H1 (cell line): Measurements from ENCODE around the gene MARCHF9. TPM values are rescaled to one million over a fixed set of nuclear protein-coding genes. Genes with fewer than 3 reads are reported as not detected.
A peak's percentile ranks its signal among the peaks of the same experiment; 100 is the strongest.

Experiments used
- CTCF ChIA-PET: fragments of 300-600 bp; sonication (Branson Sonifier 250); formaldehyde crosslinking; loops from one replicate; lab custom pipeline; 2021; ENCODE audit not compliant: partially characterized antibody; lab: Charles Lee
- POLR2A ChIA-PET: fragments of 300-600 bp; sonication (Branson Sonifier 250); formaldehyde crosslinking; loops from one replicate; lab custom pipeline; 2021; ENCODE audit warnings: inconsistent platforms; ENCODE audit not compliant: partially characterized antibody; lab: Charles Lee
- DNase-seq, 2 experiments: peaks; one replicate each; pipeline versions ENCODE4 v3.0.0 to v3.0.0-alpha.2; 2010 to 2022; ENCODE audit warnings: low spot score in 2 of 2, low read depth in 1 of 2, mixed read lengths in 1 of 2
- FAIRE-seq: peaks from 2 replicates; lab custom pipeline; 2011; peaks lifted over from hg19 to GRCh38; lab: Jason Lieb, UNC
- H2AFZ ChIP-seq: 2 replicates; pipeline ENCODE4 v1.8.1; 2012; ENCODE audit warnings: low read length, inconsistent platforms
- H2AK5ac ChIP-seq: 2 replicates; pipeline ENCODE4 v1.6.1; 2013; ENCODE audit warnings: low read depth, low read length
- H2BK120ac ChIP-seq: replicated peaks from 2 replicates; pipeline ENCODE3; 2013; ENCODE audit warnings: low read depth, low read length, inconsistent platforms
- H2BK12ac ChIP-seq: 2 replicates; pipeline ENCODE4 v1.6.1; 2013; ENCODE audit warnings: low read depth, low read length
- H2BK15ac ChIP-seq: 2 replicates; pipeline ENCODE4 v1.6.1; 2013; ENCODE audit warnings: low read length
- H2BK20ac ChIP-seq: 2 replicates; pipeline ENCODE4 v1.6.1; 2013; ENCODE audit warnings: low read length
- H2BK5ac ChIP-seq: 2 replicates; pipeline ENCODE4 v1.6.1; 2013; ENCODE audit warnings: low read depth, low read length
- H3K14ac ChIP-seq: 2 replicates; pipeline ENCODE4 v1.6.1; 2013; ENCODE audit warnings: inconsistent platforms; ENCODE audit not compliant: insufficient read length
- H3K18ac ChIP-seq: 2 replicates; pipeline ENCODE4 v1.6.1; 2013; ENCODE audit warnings: low read length; ENCODE audit errors: extremely low read depth
- H3K23ac ChIP-seq: 2 replicates; pipeline ENCODE4 v1.6.1; 2013; ENCODE audit warnings: inconsistent platforms; ENCODE audit not compliant: insufficient read length
- H3K23me2 ChIP-seq: 2 replicates; pipeline ENCODE4 v1.6.1; 2013; ENCODE audit warnings: low read depth, low read length
- H3K27ac ChIP-seq: 2 replicates; pipeline ENCODE4 v1.6.1; 2011; ENCODE audit warnings: low read depth, low read length, inconsistent platforms
- H3K27me3 ChIP-seq, 4 experiments: replicated peaks in 1 of 4; 1 replicate in 1 of 4; 2 replicates in 3 of 4; pipeline versions ENCODE4 v1.6.1 to v1.8.1; 2011 to 2013; ENCODE audit warnings: low read length in 3 of 4, mild to moderate bottlenecking in 3 of 4, inconsistent platforms in 2 of 4, mixed read lengths in 2 of 4, moderate library complexity in 1 of 4; ENCODE audit not compliant: control insufficient read depth in 3 of 4, insufficient read depth in 3 of 4; ENCODE audit errors: extremely low read depth in 1 of 4
- H3K36me3 ChIP-seq, 4 experiments: 2 replicates each; pipeline versions ENCODE4 v1.6.1 to v1.8.1; 2011 to 2013; ENCODE audit warnings: mild to moderate bottlenecking in 4 of 4, low read length in 3 of 4, moderate library complexity in 2 of 4, control low read depth in 1 of 4, inconsistent platforms in 1 of 4; ENCODE audit not compliant: insufficient read depth in 4 of 4, control insufficient read depth in 2 of 4
- H3K4ac ChIP-seq: replicated peaks from 2 replicates; pipeline ENCODE3; 2013; ENCODE audit warnings: low read length, low read depth, mixed read lengths, inconsistent platforms; ENCODE audit not compliant: insufficient read length
- H3K4me1 ChIP-seq, 4 experiments: replicated peaks in 1 of 4; 1 replicate in 1 of 4; 2 replicates in 3 of 4; pipeline versions ENCODE4 v1.6.1 to v1.8.1; 2011 to 2013; ENCODE audit warnings: low read length in 3 of 4, inconsistent platforms in 2 of 4, mixed read lengths in 1 of 4; ENCODE audit not compliant: insufficient read depth in 4 of 4, control insufficient read depth in 3 of 4
- H3K4me2 ChIP-seq, 2 experiments: 2 replicates each; pipeline versions ENCODE4 v1.6.1 to v1.8.1; 2011 to 2013; ENCODE audit warnings: low read depth in 2 of 2, low read length in 2 of 2, control low read depth in 1 of 2, inconsistent platforms in 1 of 2, mild to moderate bottlenecking in 1 of 2; ENCODE audit not compliant: insufficient read depth in 1 of 2
- H3K4me3 ChIP-seq, 4 experiments: fragments of 200-600, 300-600 bp in 1 of 4; sonication (generic), shearing (Covaris generic), sonication (Bioruptor Twin) in 1 of 4; 2 replicates each; pipeline versions ENCODE4 v1.5.1 to v1.8.1; 2011 to 2016; ENCODE audit warnings: low read length in 4 of 4, low read depth in 3 of 4, control low read depth in 2 of 4, inconsistent platforms in 2 of 4, mild to moderate bottlenecking in 2 of 4, mixed read lengths in 1 of 4, moderate library complexity in 1 of 4; ENCODE audit not compliant: insufficient read depth in 2 of 4; ENCODE audit errors: extremely low read depth in 1 of 4
- H3K56ac ChIP-seq: replicated peaks from 2 replicates; pipeline ENCODE3; 2013; ENCODE audit warnings: low read depth, mild to moderate bottlenecking, mixed read lengths, low read length, inconsistent platforms; ENCODE audit not compliant: insufficient read length
- H3K79me1 ChIP-seq: 2 replicates; pipeline ENCODE4 v1.6.1; 2013; ENCODE audit warnings: low read depth, low read length, control low read depth
- H3K79me2 ChIP-seq, 2 experiments: 2 replicates each; pipeline versions ENCODE4 v1.6.1 to v1.8.1; 2012 to 2013; ENCODE audit warnings: low read length in 2 of 2, mild to moderate bottlenecking in 2 of 2, inconsistent platforms in 1 of 2; ENCODE audit not compliant: insufficient read depth in 2 of 2, control insufficient read depth in 1 of 2
- H3K9ac ChIP-seq, 4 experiments: replicated peaks in 1 of 4; 1 replicate in 1 of 4; 2 replicates in 3 of 4; pipeline versions ENCODE4 v1.6.1 to v1.8.1; 2011 to 2013; ENCODE audit warnings: low read depth in 3 of 4, low read length in 3 of 4, control low read depth in 2 of 4, mild to moderate bottlenecking in 2 of 4, moderate library complexity in 2 of 4, inconsistent platforms in 1 of 4; ENCODE audit errors: extremely low read depth in 1 of 4
- H3K9me3 ChIP-seq, 2 experiments: 2 replicates each; pipeline versions ENCODE4 v1.6.1 to v1.8.1; 2012 to 2013; ENCODE audit warnings: mild to moderate bottlenecking in 2 of 2, moderate library complexity in 2 of 2, control low read depth in 1 of 2, inconsistent platforms in 1 of 2, low read depth in 1 of 2, low read length in 1 of 2, mixed read lengths in 1 of 2; ENCODE audit not compliant: insufficient read depth in 2 of 2
- H4K20me1 ChIP-seq, 2 experiments: replicated peaks in 1 of 2; 2 replicates each; pipeline versions ENCODE3 to v1.8.1; 2011 to 2013; ENCODE audit warnings: inconsistent platforms in 2 of 2, low read length in 2 of 2, mild to moderate bottlenecking in 1 of 2; ENCODE audit not compliant: insufficient read depth in 2 of 2, control insufficient read depth in 1 of 2
- H4K5ac ChIP-seq: 2 replicates; pipeline ENCODE4 v1.6.1; 2013; ENCODE audit warnings: low read length, low read depth, mixed read lengths, inconsistent platforms; ENCODE audit not compliant: insufficient read length
- H4K8ac ChIP-seq: 2 replicates; pipeline ENCODE4 v1.8.0; 2013; ENCODE audit warnings: mild to moderate bottlenecking, moderate library complexity, low read length, inconsistent platforms; ENCODE audit not compliant: insufficient read depth; ENCODE audit errors: extremely low read depth
- H4K91ac ChIP-seq: replicated peaks from 2 replicates; pipeline ENCODE3; 2013; ENCODE audit warnings: low read length, mixed read lengths, inconsistent platforms; ENCODE audit not compliant: insufficient read length
- HDAC6 ChIP-seq: IDR thresholded peaks from one replicate; pipeline ENCODE4 v1.7.1; 2012; ENCODE audit warnings: low read depth, mild to moderate bottlenecking, inconsistent platforms, low read length, moderate library complexity
- RBBP5 ChIP-seq: IDR thresholded peaks from 2 replicates; pipeline ENCODE4 v1.7.1; 2012; ENCODE audit warnings: low read depth, mild to moderate bottlenecking, inconsistent platforms, low read length, moderate library complexity, borderline replicate concordance
- WGBS, 2 experiments: shearing (Covaris generic) in 1 of 2; methylation state at CpG; one replicate each; pipeline versions ENCODE4 v1.1.6 to v1.1.7; 2013 to 2015; ENCODE audit warnings: low lambda C conversion rate in 2 of 2, mixed read lengths in 2 of 2, inconsistent platforms in 1 of 2, low coverage in 1 of 2, missing lambda C conversion rate in 1 of 2; ENCODE audit not compliant: insufficient replicate concordance in 2 of 2, insufficient coverage in 1 of 2, insufficient read length in 1 of 2; ENCODE audit errors: extremely low coverage in 1 of 2, missing lambda C conversion rate in 1 of 2; 5-methylcytosine and 5-hydroxymethylcytosine counted together
- polyA plus RNA-seq, 7 experiments: library from polyadenylated mRNA; depleted of rRNA in 3 of 7; stranded (reverse) in 5 of 7; unstranded in 2 of 7; fragments of >200 nt in 5 of 7; fragments of 200-250 nt in 2 of 7; gene quantifications; 1 replicate in 5 of 7; 2 replicates in 1 of 7; 4 replicates in 1 of 7; pipeline versions ENCODE4 v1.2.1 to v1.2.3, GENCODE V29; 2011 to 2013; ENCODE audit warnings: missing spikeins in 2 of 7, mixed read lengths in 2 of 7
- total RNA-seq: library from RNA; stranded (reverse); fragmentation: NEBNext Ultra II Directional; extraction: Animal tissue kit (Norgen Biotek cat#: 25700); gene quantifications from 2 replicates; pipeline ENCODE4 v1.2.1, GENCODE V29; 2021

The MARCHF9 gene
- total and polyA plus RNA-seq, 2 of the 8 experiments (the other 6 are each of a cell fraction or from before 2014, with no cell fraction given): 6.4 to 7.8 TPM

- FAIRE-seq (no peak), DNase-seq (no peak)
- no peak overlapping the region for H2AFZ ChIP-seq
- no peak overlapping the region for H4K8ac ChIP-seq
- no peak overlapping the region for H3K27ac ChIP-seq
- no peak overlapping the region for H3K4ac ChIP-seq
- peaks cover 10 to 21% (median 15%) of the 10 kb centered on the region in 4 experiments for H3K36me3 ChIP-seq
- no peak overlapping the region for H2BK5ac ChIP-seq
- no peak overlapping the region for H3K23ac ChIP-seq
- H3K9ac ChIP-seq: no peak overlapping the region
- H2BK15ac ChIP-seq: no peak overlapping the region
- no peak overlapping the region for H3K18ac ChIP-seq
- POLR2A ChIA-PET: interaction anchor here (0.7 to 3.3 kb wide), 9 partner anchors 9 to 93 kb away, joined by 3 to 25 read pairs (median 4); partner anchors contain the start of genes CTDSP2, CYP27B1, EEF1AKMT3 and METTL1
- TF ChIP-seq HDAC6 (no peak), RBBP5 (no peak)
- peaks cover 18% of the 10 kb centered on the region for H3K23me2 ChIP-seq
- no peak overlapping the region for H3K56ac ChIP-seq
- WGBS, 2 experiments: 18% methylated on average over 1 of the region's 1 CpG; no CpG with 5 or more reads in 1 of the 2 experiments
- H3K14ac ChIP-seq: no peak overlapping the region
- H4K91ac ChIP-seq: no peak overlapping the region
- H4K20me1 ChIP-seq: peaks cover 3 to 6% of the 10 kb centered on the region in 2 experiments
- H4K5ac ChIP-seq: no peak overlapping the region
- peak overlapping the region; percentile 99; a peak in 3 of 4 replicates for H3K4me2 ChIP-seq
- peaks cover 3 to 26% (median 7%) of the 10 kb centered on the region in 4 experiments; a peak in 6 of 7 replicates for H3K4me1 ChIP-seq
- H3K79me1 ChIP-seq: peaks cover 15% of the 10 kb centered on the region; the same call in 1 of the 2 replicates
- no peak overlapping the region for H2BK12ac ChIP-seq
- H2BK20ac ChIP-seq: no peak overlapping the region
- peaks cover 8 to 33% (median 26%) of the 10 kb centered on the region in 4 experiments for H3K27me3 ChIP-seq
- CTCF ChIA-PET: interaction anchor here (0.7 to 1.4 kb wide), 5 partner anchors 9 to 134 kb away, joined by 3 to 6 read pairs (median 3); partner anchors contain the start of gene TSPAN31
- H2AK5ac ChIP-seq: no peak overlapping the region
- peaks cover 12 to 20% of the 10 kb centered on the region in 2 experiments for H3K79me2 ChIP-seq
- peak overlapping the region; percentile 79 to 96 (median 81); a peak in 6 of 8 replicates for H3K4me3 ChIP-seq
- no peak overlapping the region for H2BK120ac ChIP-seq
- H3K9me3 ChIP-seq: no peaks in the 10 kb centered on the region
Observed at GRCh38 chr12:57753756-57754337, 1.1 kb upstream of the MARCHF9 start.
